Epithelial cell of esophagus (primary cell): Measurements from ENCODE around the gene KPNA3.

Source experiments
- DNase-seq: peaks from one replicate; pipeline ENCODE4 v3.0.0; 2010; ENCODE audit warnings: low read depth
- H3K4me3 ChIP-seq: 2 replicates; pipeline ENCODE4 v1.5.1; 2011; ENCODE audit warnings: mild to moderate bottlenecking, low read length, control low read depth
- CTCF ChIP-seq: IDR thresholded peaks from 2 replicates; pipeline ENCODE4 v1.5.1; 2011; ENCODE audit warnings: low read depth, mild to moderate bottlenecking, low read length, control low read depth, inconsistent platforms; ENCODE audit not compliant: insufficient read depth; ENCODE audit errors: missing control alignments

Gene KPNA3

DNA sequence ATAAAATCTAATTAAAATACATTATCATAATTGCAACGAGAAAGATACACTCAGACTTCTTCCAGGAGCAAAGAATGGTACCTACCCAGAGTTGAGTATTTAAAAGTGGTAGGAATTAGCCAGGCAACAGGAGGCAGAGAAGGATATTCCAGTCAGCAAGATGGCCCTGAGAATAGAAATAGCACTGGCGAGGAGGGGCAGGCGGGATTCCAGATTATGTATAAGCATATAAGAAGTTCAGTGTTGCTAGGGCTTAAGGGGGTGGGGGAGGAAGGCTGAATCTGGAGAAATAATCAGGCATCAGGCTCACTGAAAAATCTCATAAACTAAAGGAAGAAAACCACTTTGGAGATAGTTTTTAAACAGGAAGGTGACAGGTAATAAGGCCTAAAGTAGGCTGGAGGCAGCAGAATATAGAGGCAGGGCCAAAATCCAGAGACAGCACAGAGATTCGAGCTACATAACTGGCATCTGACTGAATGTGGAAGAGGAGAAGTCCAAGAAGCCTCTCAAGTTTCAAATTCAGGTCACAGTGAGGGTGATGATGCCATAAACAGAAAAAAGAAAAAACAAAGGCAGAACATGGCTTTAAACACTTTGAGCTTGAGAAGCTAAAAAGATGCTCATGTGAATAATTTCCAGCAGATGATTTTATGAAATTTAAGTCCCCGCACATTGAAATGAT lies 7.5 kb downstream of the KPNA3 start:
- no peak for DNase-seq
- H3K4me3 ChIP-seq = no peak overlapping the region
- no peak for TF ChIP-seq CTCF

- no peak overlapping the region for H3K4me3 ChIP-seq
- no peak for TF ChIP-seq CTCF
- no peak for DNase-seq
Observed at GRCh38 chr13:49783865-49784264, 8.6 kb downstream of the KPNA3 start.

GRCh38 chr13:49782784-49783183 lies 9.7 kb downstream of the KPNA3 start:
- H3K4me3 ChIP-seq = no peak overlapping the region
- no peak for DNase-seq
- no peak for TF ChIP-seq CTCF

DNA sequence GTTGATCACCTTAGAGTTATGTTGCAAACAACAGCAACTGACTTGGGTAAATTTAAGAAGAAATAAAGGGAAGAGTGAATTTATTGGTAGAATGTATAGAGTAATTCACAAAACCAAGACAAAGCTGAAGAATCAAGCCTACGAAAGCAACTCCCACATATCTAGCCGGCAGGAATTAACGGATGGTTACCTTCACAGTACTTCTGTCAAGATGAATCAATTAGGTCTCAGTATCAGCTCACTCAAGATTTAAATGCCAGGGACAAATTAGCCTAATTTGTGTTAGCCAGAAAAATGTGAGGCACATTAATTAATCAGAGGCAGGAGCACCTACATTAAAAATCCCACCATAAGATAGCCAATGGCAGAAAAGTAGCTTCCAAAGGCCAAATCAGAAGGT lies 10.7 kb downstream of the KPNA3 start:
- TF ChIP-seq CTCF = no peak
- no peak for DNase-seq
- H3K4me3 ChIP-seq = no peak overlapping the region

DNA sequence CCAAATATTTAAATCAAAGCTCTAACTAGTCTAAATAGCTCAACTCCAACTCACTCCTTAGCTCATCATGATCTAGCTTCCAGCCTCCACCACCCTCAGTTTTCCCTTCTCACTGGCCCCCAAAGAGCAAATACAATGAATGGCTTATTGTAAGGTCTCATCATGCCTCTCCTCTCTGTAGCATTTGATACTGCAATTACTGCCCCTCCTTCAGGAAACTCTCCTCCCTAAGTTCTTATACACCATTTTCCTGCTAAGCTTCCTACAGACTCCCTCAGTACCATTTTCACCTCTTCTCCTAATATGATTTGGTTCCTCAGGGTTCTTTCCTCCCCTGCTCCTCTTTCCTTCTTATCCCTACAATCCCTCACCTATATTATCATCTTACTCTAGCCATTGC lies 12.8 kb downstream of the KPNA3 start:
- no peak for TF ChIP-seq CTCF
- no peak overlapping the region for H3K4me3 ChIP-seq
- DNase-seq = no peak

DNA sequence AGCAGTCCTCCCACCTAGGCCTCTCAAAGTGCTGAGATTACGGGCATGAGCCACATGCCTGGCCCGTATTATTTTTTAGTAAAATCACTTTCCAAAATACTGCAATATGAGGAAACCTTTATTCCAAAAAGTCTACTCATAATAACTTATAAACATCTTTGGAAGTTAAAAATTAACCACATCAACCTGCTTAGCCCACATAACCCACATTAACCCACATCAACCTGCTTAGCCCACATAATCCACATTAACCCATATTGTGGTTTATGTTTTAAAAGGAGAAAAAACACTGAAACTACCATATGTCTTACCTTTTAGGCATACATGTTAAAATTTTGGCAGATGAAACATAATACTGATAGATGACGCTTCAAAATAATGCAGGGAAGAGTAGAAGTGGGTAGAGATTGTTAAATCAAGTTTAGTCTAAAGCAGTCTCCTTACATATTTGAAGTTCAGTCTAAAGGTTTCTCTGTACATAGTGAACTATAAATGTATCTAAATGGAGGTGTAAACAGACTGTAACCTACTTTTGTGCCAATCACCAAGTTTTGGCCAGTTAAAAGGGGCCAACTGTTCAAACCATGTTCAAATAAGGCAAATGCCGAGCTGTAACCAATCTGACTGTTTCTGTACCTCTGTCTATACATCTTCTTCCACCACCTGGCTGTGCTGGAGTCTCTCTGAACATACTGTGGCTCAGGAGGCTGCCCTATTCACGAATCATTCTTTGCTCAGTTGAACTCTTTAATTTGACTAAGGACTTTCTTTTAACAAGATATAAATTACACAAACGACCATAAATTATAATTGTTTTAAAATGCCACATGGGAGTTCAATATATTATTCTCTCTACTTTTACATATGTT lies 14.5 kb downstream of the KPNA3 start:
- TF ChIP-seq CTCF = no peak
- no peak overlapping the region for H3K4me3 ChIP-seq
- DNase-seq = peak; percentile 5

GRCh38 chr13:49776871-49777270 lies 15.6 kb downstream of the KPNA3 start:
- no peak for TF ChIP-seq CTCF

More at GRCh38 chr13:49776871-49777270, 15.6 kb downstream of the KPNA3 start:
- no peak overlapping the region for H3K4me3 ChIP-seq
- DNase-seq = no peak
